DND-41 (cell line): Measurements from ENCODE around the gene SLC41A3.

Experiments
- ATAC-seq: fragments of 200-7000 bp; cut with Tn5 transposase; 3 replicates; pipeline ENCODE4 v1.9.1; 2021; ENCODE audit warnings: low read depth; ENCODE audit not compliant: insufficient read depth
- DNase-seq: peaks from one replicate; pipeline ENCODE4 v3.0.0-alpha.2; 2020
- H2AFZ ChIP-seq: 2 replicates; pipeline ENCODE4 v1.6.0; 2012; ENCODE audit warnings: low read depth, low read length
- H3K27ac ChIP-seq: 2 replicates; pipeline ENCODE4 v1.5.1; 2012; ENCODE audit warnings: low read length, inconsistent platforms
- H3K27me3 ChIP-seq: fragments of 200-600 bp; sonication (generic); 2 replicates; pipeline ENCODE4 v1.6.0; 2012; ENCODE audit warnings: low read length, mild to moderate bottlenecking, inconsistent platforms; ENCODE audit not compliant: insufficient read depth, poor library complexity
- H3K36me3 ChIP-seq: 2 replicates; pipeline ENCODE4 v1.5.1; 2012; ENCODE audit warnings: low read length, inconsistent platforms; ENCODE audit not compliant: insufficient read depth
- H3K4me1 ChIP-seq: 2 replicates; pipeline ENCODE4 v1.5.1; 2012; ENCODE audit warnings: mild to moderate bottlenecking, low read length; ENCODE audit not compliant: insufficient read depth
- H3K4me2 ChIP-seq: 2 replicates; pipeline ENCODE4 v1.6.0; 2012; ENCODE audit warnings: mild to moderate bottlenecking, moderate library complexity, low read length, inconsistent platforms; ENCODE audit not compliant: insufficient read depth
- H3K4me3 ChIP-seq, 2 experiments: fragments of 200-600 bp in 1 of 2; shearing (Covaris generic) in 1 of 2; 2 replicates each; pipeline ENCODE4 v1.5.1; 2012 to 2016; ENCODE audit warnings: inconsistent platforms in 2 of 2, low read length in 2 of 2, mild to moderate bottlenecking in 2 of 2, low read depth in 1 of 2, moderate library complexity in 1 of 2
- H3K79me2 ChIP-seq: 2 replicates; pipeline ENCODE4 v1.6.0; 2012; ENCODE audit warnings: low read length, inconsistent platforms; ENCODE audit not compliant: insufficient read depth
- H3K9ac ChIP-seq: 2 replicates; pipeline ENCODE4 v1.6.0; 2012; ENCODE audit warnings: low read depth, mild to moderate bottlenecking, inconsistent platforms, low read length, moderate library complexity
- H3K9me3 ChIP-seq: 2 replicates; pipeline ENCODE4 v1.5.1; 2012; ENCODE audit warnings: low read length, moderate library complexity, mild to moderate bottlenecking, inconsistent platforms; ENCODE audit not compliant: insufficient read depth, severe bottlenecking
- H4K20me1 ChIP-seq: 2 replicates; pipeline ENCODE4 v1.6.0; 2012; ENCODE audit warnings: low read length; ENCODE audit not compliant: insufficient read depth
- EZH2 ChIP-seq: IDR thresholded peaks from 3 replicates; pipeline ENCODE4 v1.6.1; 2012; ENCODE audit warnings: borderline replicate concordance, low read depth, mild to moderate bottlenecking, moderate library complexity, low read length, inconsistent platforms; ENCODE audit not compliant: severe bottlenecking
- TF ChIP-seq, protein P1 (sequence below): IDR thresholded peaks from 2 replicates; pipeline ENCODE4 v1.5.1; 2012; ENCODE audit warnings: borderline replicate concordance, low read length, moderate library complexity, mild to moderate bottlenecking; ENCODE audit not compliant: poor library complexity, severe bottlenecking; ENCODE audit errors: extremely low read depth

The SLC41A3 gene

GRCh38 chr3:126109880-126110235, 25.9 kb upstream of the SLC41A3 start:
- DNase-seq = no peak
- no peak overlapping the region for H3K9ac ChIP-seq

DNA sequence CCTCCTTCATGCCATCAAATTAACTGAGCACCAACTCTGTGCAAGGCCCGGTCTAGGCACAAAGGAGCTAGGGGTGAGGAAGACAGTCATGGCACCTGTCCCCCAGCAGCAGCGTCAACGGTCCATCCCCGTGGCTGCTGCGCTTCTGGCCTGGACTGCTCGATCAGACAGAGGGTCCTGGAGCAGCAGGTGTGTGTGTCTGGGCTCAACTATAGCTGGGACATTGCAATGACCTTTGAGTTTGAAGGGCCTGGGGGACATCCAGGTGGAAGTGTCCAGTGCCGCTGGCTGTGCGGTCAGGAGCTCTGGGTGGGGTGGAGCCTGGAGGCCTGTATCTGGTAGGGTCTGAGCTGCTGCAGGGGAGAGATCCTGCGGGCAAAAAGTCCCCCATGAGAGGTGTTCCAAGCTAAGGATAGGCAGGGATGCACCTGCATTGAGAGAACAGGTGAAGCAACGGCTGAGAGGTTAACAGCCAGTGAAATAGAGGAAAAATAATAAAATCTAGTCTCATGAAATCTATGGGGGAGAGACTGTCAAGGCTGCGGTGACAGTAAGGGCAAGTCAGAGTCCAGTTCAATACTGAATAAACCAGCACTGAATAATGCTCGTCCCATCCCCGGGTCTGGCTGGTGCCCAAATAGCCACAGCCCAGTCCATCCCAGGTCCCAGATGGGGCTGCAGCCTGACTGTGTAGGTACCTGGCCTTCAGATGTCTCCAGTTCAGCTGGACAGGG, 25.4 kb upstream of the SLC41A3 start:
- no peak overlapping the region for H3K27ac ChIP-seq
- no peak overlapping the region for H3K4me2 ChIP-seq
- H3K4me1 ChIP-seq = no peaks in the 10 kb centered on the region
- DNase-seq = no peak
- H2AFZ ChIP-seq = no peak overlapping the region
- H3K9me3 ChIP-seq = no peaks in the 10 kb centered on the region
- no peaks in the 10 kb centered on the region for H3K36me3 ChIP-seq
- H3K27me3 ChIP-seq = no peaks in the 10 kb centered on the region
- no peak for ATAC-seq
- no peaks in the 10 kb centered on the region for H4K20me1 ChIP-seq
- no peak overlapping the region for H3K4me3 ChIP-seq
- H3K9ac ChIP-seq = no peak overlapping the region
- no peaks in the 10 kb centered on the region for H3K79me2 ChIP-seq
- no peak for TF ChIP-seq EZH2
- TF ChIP-seq, protein P1, sequence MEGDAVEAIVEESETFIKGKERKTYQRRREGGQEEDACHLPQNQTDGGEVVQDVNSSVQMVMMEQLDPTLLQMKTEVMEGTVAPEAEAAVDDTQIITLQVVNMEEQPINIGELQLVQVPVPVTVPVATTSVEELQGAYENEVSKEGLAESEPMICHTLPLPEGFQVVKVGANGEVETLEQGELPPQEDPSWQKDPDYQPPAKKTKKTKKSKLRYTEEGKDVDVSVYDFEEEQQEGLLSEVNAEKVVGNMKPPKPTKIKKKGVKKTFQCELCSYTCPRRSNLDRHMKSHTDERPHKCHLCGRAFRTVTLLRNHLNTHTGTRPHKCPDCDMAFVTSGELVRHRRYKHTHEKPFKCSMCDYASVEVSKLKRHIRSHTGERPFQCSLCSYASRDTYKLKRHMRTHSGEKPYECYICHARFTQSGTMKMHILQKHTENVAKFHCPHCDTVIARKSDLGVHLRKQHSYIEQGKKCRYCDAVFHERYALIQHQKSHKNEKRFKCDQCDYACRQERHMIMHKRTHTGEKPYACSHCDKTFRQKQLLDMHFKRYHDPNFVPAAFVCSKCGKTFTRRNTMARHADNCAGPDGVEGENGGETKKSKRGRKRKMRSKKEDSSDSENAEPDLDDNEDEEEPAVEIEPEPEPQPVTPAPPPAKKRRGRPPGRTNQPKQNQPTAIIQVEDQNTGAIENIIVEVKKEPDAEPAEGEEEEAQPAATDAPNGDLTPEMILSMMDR = no peak

More at GRCh38 chr3:126109880-126110235, 25.9 kb upstream of the SLC41A3 start:
- TF ChIP-seq, protein P1 = no peak
- no peak for TF ChIP-seq EZH2
- H2AFZ ChIP-seq = no peak overlapping the region
- no peaks in the 10 kb centered on the region for H4K20me1 ChIP-seq
- no peak overlapping the region for H3K4me3 ChIP-seq
- no peak overlapping the region for H3K27ac ChIP-seq
- no peaks in the 10 kb centered on the region for H3K79me2 ChIP-seq
- ATAC-seq = no peak
- H3K27me3 ChIP-seq = no peaks in the 10 kb centered on the region
- H3K36me3 ChIP-seq = no peaks in the 10 kb centered on the region
- no peak overlapping the region for H3K4me2 ChIP-seq
- no peaks in the 10 kb centered on the region for H3K4me1 ChIP-seq
- H3K9me3 ChIP-seq = no peaks in the 10 kb centered on the region

- Histone ChIP-seq H3K27me3 (no peaks in the 10 kb centered on the region), H3K36me3 (no peaks in the 10 kb centered on the region), H3K4me3 (no peak overlapping the region), H3K9me3 (no peaks in the 10 kb centered on the region), H3K4me1 (no peaks in the 10 kb centered on the region), H4K20me1 (no peaks in the 10 kb centered on the region), H3K9ac (no peak overlapping the region), H2AFZ (no peak overlapping the region), H3K79me2 (no peaks in the 10 kb centered on the region), H3K27ac (no peak overlapping the region), H3K4me2 (no peak overlapping the region)
- no peak for DNase-seq
- no peak for ATAC-seq
- TF ChIP-seq EZH2 = no peak
- TF ChIP-seq, protein P1 = no peak
These were observed 24.7 kb upstream of the SLC41A3 start for GRCh38 chr3:126108676-126109050.
